K562 (cell line): ENCODE data around the gene CUL1. TPM values are rescaled to one million over a fixed set of nuclear protein-coding genes. Genes with fewer than 3 reads are reported as not detected.

Experiments used
- ATAC-seq: fragments of 200-7000 bp; cut with Tn5 transposase; 3 replicates; pipeline ENCODE4 v1.9.1; 2020; ENCODE audit warnings: moderate library complexity
- BruUV-seq: library from RNA; stranded (reverse); fragments of 400-500 nt; replicated peaks from 2 replicates; lab custom pipeline; 2021; lab: Mats Ljungman, UMichigan
- CTCF ChIA-PET: fragments of 300-600 bp; formaldehyde crosslinking; extraction: SDS; loops from one replicate; lab custom pipeline; 2021; ENCODE audit warnings: low intra/inter-chr PET ratio; lab: Yijun Ruan, JAX
- POLR2A ChIA-PET: fragments of 300-600, 350-650 bp; sonication (Branson Sonifier 250); formaldehyde crosslinking; extraction: SDS; loops from one replicate; lab custom pipeline; 2021; ENCODE audit warnings: antibody characterized with exemption, inconsistent platforms; lab: Yijun Ruan, JAX
- DNase-seq, 4 experiments: peaks; one replicate each; pipeline versions ENCODE4 v3.0.0 to v3.0.0-alpha.2; 2011 to 2018; ENCODE audit warnings: low spot score in 3 of 4, mixed read lengths in 3 of 4; ENCODE audit errors: extremely low read depth in 1 of 4
- FAIRE-seq: peaks from 2 replicates; lab custom pipeline; 2011; peaks lifted over from hg19 to GRCh38; lab: Jason Lieb, UNC
- H2AFZ ChIP-seq: 2 replicates; pipeline ENCODE4 v1.6.0; 2011; ENCODE audit warnings: low read depth, low read length, control low read depth, inconsistent platforms
- H3K27ac ChIP-seq: fragments of 200-600 bp; 3 replicates; pipeline ENCODE4 v1.8.0; 2011; ENCODE audit warnings: low read depth, mild to moderate bottlenecking, control low read depth, inconsistent platforms, low read length, moderate library complexity, mixed read lengths; ENCODE audit errors: extremely low read depth
- H3K27me3 ChIP-seq, 2 experiments: fragments of 300-600 bp in 1 of 2; 2 replicates in 1 of 2; 3 replicates in 1 of 2; pipeline versions ENCODE4 v1.6.0 to v1.8.0; 2011; ENCODE audit warnings: inconsistent platforms in 2 of 2, low read length in 2 of 2, mild to moderate bottlenecking in 1 of 2, mixed read lengths in 1 of 2, moderate library complexity in 1 of 2; ENCODE audit not compliant: control insufficient read depth in 2 of 2, insufficient read depth in 2 of 2
- H3K36me3 ChIP-seq: fragments of 300-600 bp; 3 replicates; pipeline ENCODE4 v1.8.0; 2011; ENCODE audit warnings: mild to moderate bottlenecking, low read length, inconsistent platforms; ENCODE audit not compliant: control insufficient read depth, insufficient read depth
- H3K4me1 ChIP-seq, 2 experiments: fragments of 200-600 bp in 1 of 2; replicated peaks in 1 of 2; 2 replicates in 1 of 2; 3 replicates in 1 of 2; pipeline versions ENCODE4 v1.5.1 to v1.8.0; 2011; ENCODE audit warnings: inconsistent platforms in 2 of 2, low read length in 2 of 2, mild to moderate bottlenecking in 1 of 2, mixed read lengths in 1 of 2, moderate library complexity in 1 of 2; ENCODE audit not compliant: control insufficient read depth in 2 of 2, insufficient read depth in 2 of 2
- H3K4me2 ChIP-seq: 2 replicates; pipeline ENCODE4 v1.6.1; 2011; ENCODE audit warnings: low read length, control low read depth, inconsistent platforms, mixed read lengths; ENCODE audit not compliant: insufficient read depth
- H3K4me3 ChIP-seq: fragments of 200-600 bp; sonication (generic), shearing (Covaris generic); 2 replicates; pipeline ENCODE4 v1.5.1; 2016; ENCODE audit warnings: control low read depth, inconsistent platforms
- H3K79me2 ChIP-seq: fragments of 200-600 bp; 3 replicates; pipeline ENCODE4 v1.8.0; 2011; ENCODE audit warnings: low read length, inconsistent platforms; ENCODE audit not compliant: control insufficient read depth, insufficient read depth
- H3K9ac ChIP-seq, 2 experiments: 2 replicates each; pipeline versions ENCODE4 v1.6.0 to v1.6.1; 2011; ENCODE audit warnings: low read depth in 2 of 2, low read length in 2 of 2, control low read depth in 1 of 2, inconsistent platforms in 1 of 2, mild to moderate bottlenecking in 1 of 2, mixed read lengths in 1 of 2; ENCODE audit not compliant: insufficient read depth in 1 of 2
- H3K9me1 ChIP-seq: one replicate; pipeline ENCODE4 v1.6.0; 2011; ENCODE audit warnings: inconsistent platforms, mild to moderate bottlenecking, low read length, moderate library complexity; ENCODE audit not compliant: control insufficient read depth, insufficient read depth
- H3K9me3 ChIP-seq: replicated peaks from 2 replicates; pipeline ENCODE4 v1.5.1; 2011; ENCODE audit warnings: low read depth, low read length, inconsistent platforms; ENCODE audit not compliant: control insufficient read depth, insufficient read depth
- H4K20me1 ChIP-seq: replicated peaks from 2 replicates; pipeline ENCODE4 v1.6.1; 2011; ENCODE audit warnings: low read length, inconsistent platforms, mixed read lengths; ENCODE audit not compliant: control insufficient read depth, insufficient read depth
- DIDO1 ChIP-seq: fragments of 450-650 bp; IDR thresholded peaks from 2 replicates; pipeline ENCODE4 v1.6.1; 2016; ENCODE audit warnings: low read depth, missing biosample characterization, missing genetic modification characterization
- JUND ChIP-seq, 2 experiments: IDR thresholded peaks; 2 replicates in 1 of 2; 3 replicates in 1 of 2; pipeline ENCODE4 v1.6.1; 2011; ENCODE audit warnings: borderline replicate concordance in 2 of 2, low read depth in 2 of 2, low read length in 2 of 2, improper control_type of control experiment in 1 of 2, missing biosample characterization in 1 of 2, missing genetic modification characterization in 1 of 2, missing genetic modification reagents in 1 of 2
- PCBP1 ChIP-seq: fragments of 200-400 bp; formaldehyde crosslinking; IDR thresholded peaks from 2 replicates; pipeline ENCODE4 v1.6.1; 2018; ENCODE audit warnings: mild to moderate bottlenecking, low read depth, low read length; ENCODE audit not compliant: poor library complexity, severe bottlenecking
- ZBTB33 ChIP-seq: sonication (generic); formaldehyde crosslinking; IDR thresholded peaks from 2 replicates; pipeline ENCODE4 v1.8.1; 2023; ENCODE audit warnings: mild to moderate bottlenecking, missing genetic modification reagents
- ZFX ChIP-seq: sonication (generic); formaldehyde crosslinking; IDR thresholded peaks from 2 replicates; pipeline ENCODE4 v1.8.0; 2022; ENCODE audit warnings: mild to moderate bottlenecking, missing genetic modification reagents, moderate library complexity
- ZNF699 ChIP-seq: fragments of 250-450 bp; sonication (Bioruptor Pico); IDR thresholded peaks from 2 replicates; pipeline ENCODE4 v1.8.0; 2021; ENCODE audit warnings: mild to moderate bottlenecking, moderate library complexity; ENCODE audit not compliant: insufficient replicate concordance
- WGBS: fragments of 100-300 bp; shearing (Covaris generic); methylation state at CpG from one replicate; pipeline ENCODE4 v1.1.6; 2016; ENCODE audit warnings: low coverage, mixed read lengths; ENCODE audit not compliant: insufficient coverage; ENCODE audit errors: missing lambda C conversion rate; 5-methylcytosine and 5-hydroxymethylcytosine counted together
- in situ Hi-C: fragments of 300-500 bp; cut with MboI; formaldehyde crosslinking; loops from 4 replicates; pipeline ENCODE4 v1.15.0; 2018; ENCODE audit warnings: inconsistent platforms, mixed read lengths
- intact Hi-C: fragments of 100-400 bp; cut with micrococcal nuclease; formaldehyde crosslinking; loops from 2 replicates; pipeline ENCODE4 v1.14.2; 2022
- polyA plus RNA-seq, 8 experiments: library from polyadenylated mRNA; depleted of rRNA in 4 of 8; stranded (reverse) in 5 of 8; unstranded in 3 of 8; fragments of >200 nt; fragmentation: Nextera tagmentation in 2 of 8; fragmentation: Illumina TruSeq in 1 of 8; extraction: Ambion mirVana in 2 of 8; extraction: Trizol in 1 of 8; gene quantifications; 2 replicates each; pipeline versions ENCODE4 v1.2.1 to v1.2.3, GENCODE V29; 2011 to 2014; ENCODE audit warnings: inconsistent platforms in 1 of 8, missing spikeins in 1 of 8
- total RNA-seq, 7 experiments: library from RNA; depleted of rRNA in 6 of 7; stranded (reverse); fragments of >200 nt in 6 of 7; fragmentation: Illumina TruSeq in 2 of 7; extraction: Trizol in 2 of 7; gene quantifications; 2 replicates each; pipeline versions ENCODE4 v1.2.1 to v1.2.3, GENCODE V29; 2011 to 2021; ENCODE audit warnings: low replicate concordance in 1 of 7

The CUL1 gene
- total and polyA plus RNA-seq, 9 of the 15 experiments (the other 6 are each of a cell fraction or from before 2014, with no cell fraction given), result 31.5 to 107 (median 96.5) TPM

DNA sequence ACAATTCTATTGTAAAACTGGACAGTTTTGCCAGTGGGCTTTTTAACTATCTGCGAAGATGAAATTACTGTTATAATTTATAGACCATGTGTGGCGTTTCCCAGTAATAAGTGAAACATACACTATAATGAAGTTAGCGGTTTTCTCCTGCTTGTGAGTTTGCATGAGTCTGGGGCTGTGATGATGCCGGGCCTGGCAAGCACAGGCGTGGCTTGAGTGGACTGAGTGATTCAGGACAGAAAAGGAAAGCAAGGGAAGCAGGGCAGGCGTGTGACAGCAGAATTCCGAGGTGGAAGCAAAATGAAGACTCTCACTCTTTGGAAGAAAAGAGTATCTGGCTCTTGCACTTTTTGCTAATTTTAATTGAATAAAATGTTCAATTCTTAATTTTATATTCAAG lies 90.5 kb downstream of the CUL1 start:
- FAIRE-seq (no peak), ATAC-seq (no peak), DNase-seq (no peak)
- in situ Hi-C loops (no loop called here), intact Hi-C loops (loop anchor here (5.0 kb wide), 1 partner anchor 683 kb away; no protein-coding TSS in a partner anchor)
- Histone ChIP-seq H3K4me2 (no peak overlapping the region), H4K20me1 (no peaks in the 10 kb centered on the region), H3K9me1 (no peaks in the 10 kb centered on the region), H2AFZ (no peak overlapping the region), H3K27me3 (no peaks in the 10 kb centered on the region), H3K27ac (no peak overlapping the region), H3K9ac (no peak overlapping the region), H3K4me1 (peaks cover 0 to 2% of the 10 kb centered on the region in 2 experiments; a peak in 2 of 5 replicates), H3K36me3 (peaks cover 96% of the 10 kb centered on the region), H3K9me3 (peaks cover 4% of the 10 kb centered on the region; the same call in 1 of the 2 replicates), H3K79me2 (no peaks in the 10 kb centered on the region), H3K4me3 (no peak overlapping the region)
- 92% methylated on average over 7 of the region's 7 CpGs for WGBS
- no TSS peak for BruUV-seq
- ChIA-PET POLR2A (interaction anchor here (0.6 to 1.1 kb wide), 2 partner anchors 14 to 439 kb away, joined by 3 read pairs; no protein-coding TSS in a partner anchor), CTCF (no interaction called here)
- no peak for TF ChIP-seq DIDO1 (tag)
- TF ChIP-seq ZFX (CRISPR knock-in tag), result 0 out of 2 replicates have a peak, but pooled peaks have one; percentile 24
- no peak for TF ChIP-seq JUND (IDR thresholded peaks at IDR 0.05; ENCODE audit: borderline replicate concordance, low read depth, low read length)
- TF ChIP-seq JUND (tag; IDR thresholded peaks at IDR 0.05; ENCODE audit: borderline replicate concordance, low read depth, low read length), result no peak
- no peak for TF ChIP-seq PCBP1
- TF ChIP-seq ZNF699 (CRISPR knock-in tag), result no peak
- peak; percentile 42 for TF ChIP-seq ZBTB33 (CRISPR knock-in tag)
